Measurements from ENCODE around the gene KIF24. TPM values are rescaled to one million over a fixed set of nuclear protein-coding genes. Genes with fewer than 3 reads are reported as not detected.

KIF24 gene
- total and polyA plus RNA-seq, 3 donors from 2014 or later: 18.3 to 34.7 (median 20.0) TPM

- no peak for DNase-seq
- TF ChIP-seq POLR2A (IDR thresholded peaks at IDR 0.05) (no peak), CTCF (IDR thresholded peaks at IDR 0.05) (no peak)
- no peaks in the 10 kb centered on the region for H3K9me3 ChIP-seq
- peaks cover 11% of the 10 kb centered on the region for H3K4me1 ChIP-seq
- intact Hi-C loops (cut with DNase I; ENCODE audit: low total_unique reads): no loop called here
- H3K27ac ChIP-seq: no peak overlapping the region
- H3K4me3 ChIP-seq: no peak overlapping the region
- H3K27me3 ChIP-seq: no peaks in the 10 kb centered on the region
- no peaks in the 10 kb centered on the region for H3K36me3 ChIP-seq (ENCODE audit: low read depth, missing control alignments)
These were observed 18.7 kb upstream of the KIF24 start for GRCh38 chr9:34347800-34348158.

GRCh38 chr9:34346873-34347799 is 18.1 kb upstream of the KIF24 start:
- no peak for DNase-seq

GRCh38 chr9:34343605-34344004 is 14.5 kb upstream of the KIF24 start:
- WGBS, 2 donors: 69 to 70% methylated on average over 1 of the region's 1 CpG
- H3K27me3 ChIP-seq: no peaks in the 10 kb centered on the region
- H3K27ac ChIP-seq: peak overlapping the region; percentile 4 to 39
- no peak overlapping the region for H3K4me3 ChIP-seq
- H3K4me1 ChIP-seq: peaks cover 20% of the 10 kb centered on the region
- no peaks in the 10 kb centered on the region for H3K9me3 ChIP-seq
- DNase-seq: no peak
- no peaks in the 10 kb centered on the region for H3K36me3 ChIP-seq (ENCODE audit: low read depth, missing control alignments)
- no peak for TF ChIP-seq POLR2A (IDR thresholded peaks at IDR 0.05)
- no peak for TF ChIP-seq CTCF (IDR thresholded peaks at IDR 0.05)
- intact Hi-C loops (cut with DNase I; ENCODE audit: low total_unique reads): no loop called here

More at GRCh38 chr9:34346873-34347799, 18.1 kb upstream of the KIF24 start:
- intact Hi-C loops (cut with DNase I; ENCODE audit: low total_unique reads): no loop called here
- H3K27me3 ChIP-seq: no peaks in the 10 kb centered on the region
- H3K9me3 ChIP-seq: no peaks in the 10 kb centered on the region
- TF ChIP-seq POLR2A (IDR thresholded peaks at IDR 0.05) (no peak), CTCF (IDR thresholded peaks at IDR 0.05) (no peak)
- H3K27ac ChIP-seq: no peak overlapping the region
- peaks cover 18% of the 10 kb centered on the region for H3K4me1 ChIP-seq
- H3K4me3 ChIP-seq: no peak overlapping the region
- no peaks in the 10 kb centered on the region for H3K36me3 ChIP-seq (ENCODE audit: low read depth, missing control alignments)
- 84 to 92% methylated on average over 15 of the region's 15 CpGs for WGBS, 2 donors

- intact Hi-C loops (cut with DNase I; ENCODE audit: low total_unique reads): no loop called here
- peak; percentile 79 for DNase-seq
These were observed 14.0 kb upstream of the KIF24 start for GRCh38 chr9:34343090-34343489.

More at GRCh38 chr9:34343090-34343489, 14.0 kb upstream of the KIF24 start:
- H3K27ac ChIP-seq: peak overlapping the region; percentile 39 to 79
- H3K4me3 ChIP-seq: no peak overlapping the region
- no peaks in the 10 kb centered on the region for H3K9me3 ChIP-seq
- TF ChIP-seq POLR2A (IDR thresholded peaks at IDR 0.05): no peak
- TF ChIP-seq CTCF (IDR thresholded peaks at IDR 0.05): no peak
- 52 to 78% methylated on average over 5 of the region's 5 CpGs for WGBS, 2 donors
- peaks cover 20% of the 10 kb centered on the region for H3K4me1 ChIP-seq
- no peaks in the 10 kb centered on the region for H3K36me3 ChIP-seq (ENCODE audit: low read depth, missing control alignments)
- no peaks in the 10 kb centered on the region for H3K27me3 ChIP-seq
